Activated CD8-positive, alpha-beta memory T cell treated with anti-CD3 and anti-CD28 coated beads for 48 hours (primary cell): Measurements from ENCODE around the gene SH3BP4.
"Not testable (repeated sequence)": the region's sequence is repeated elsewhere in the genome, so short reads cannot be mapped to it uniquely, and the experiment has no call there.

Source experiments
- DNase-seq, 3 experiments: peaks; one replicate each; pipeline ENCODE4 v3.0.0-alpha.2; 2020; ENCODE audit warnings: low read depth in 2 of 3, low spot score in 2 of 3

The SH3BP4 gene

DNA sequence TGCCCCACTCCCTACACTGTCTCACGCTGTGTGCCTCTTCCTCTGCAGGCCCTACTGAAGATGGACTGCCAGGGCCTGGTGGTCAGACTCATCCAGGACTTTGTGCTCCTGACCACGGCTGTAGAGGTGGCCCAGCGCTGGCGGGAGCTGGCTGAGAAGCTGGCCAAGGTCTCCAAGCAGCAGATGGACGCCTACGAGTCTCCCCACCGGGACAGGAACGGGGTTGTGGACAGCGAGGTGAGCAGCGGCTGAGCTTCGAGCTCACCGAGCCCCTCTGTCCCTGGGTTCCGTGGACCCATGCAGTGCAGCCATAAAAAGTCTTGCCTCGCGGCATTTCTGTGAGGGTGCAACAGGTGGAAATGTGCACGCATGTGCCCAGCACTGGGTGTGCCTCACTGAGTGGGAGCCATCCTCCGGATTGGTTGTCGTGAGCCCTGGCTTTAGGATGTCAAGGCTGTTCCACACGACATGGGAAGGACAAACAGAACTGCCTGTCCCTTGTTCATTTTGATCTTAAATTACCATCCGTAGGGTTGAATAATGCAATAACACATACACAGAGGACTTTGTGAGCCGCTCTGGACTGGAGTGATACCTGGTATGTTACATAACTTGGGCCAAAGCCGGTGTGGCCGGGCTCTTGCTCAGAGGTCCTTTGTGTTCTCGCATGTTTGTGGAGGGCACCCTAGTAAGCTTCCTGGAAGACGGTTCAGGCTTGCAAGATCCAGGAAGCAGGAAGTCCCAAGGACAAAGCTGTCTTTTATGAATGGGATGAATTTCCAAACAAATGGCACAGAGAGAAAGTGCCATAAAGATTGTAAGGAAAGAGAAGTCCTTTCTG is 100.9 kb downstream of the SH3BP4 start:
- no peak for DNase-seq

DNA sequence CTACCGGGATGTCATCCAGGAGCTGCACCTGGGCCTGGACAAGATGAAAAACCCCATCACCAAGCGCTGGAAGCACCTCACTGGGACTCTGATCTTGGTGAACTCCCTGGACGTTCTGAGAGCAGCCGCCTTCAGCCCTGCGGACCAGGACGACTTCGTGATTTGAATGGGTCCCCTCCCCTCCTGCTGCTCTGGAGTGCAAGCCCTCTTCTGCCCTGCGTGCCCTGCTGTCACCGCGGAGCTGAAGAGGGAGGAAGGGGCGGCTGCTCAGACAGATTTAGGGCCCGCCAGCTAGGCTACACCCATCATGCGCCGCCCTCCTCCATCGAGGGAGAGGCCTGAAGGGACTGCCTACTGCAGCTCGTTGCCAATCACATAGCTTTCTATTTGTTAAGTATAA is 101.8 kb downstream of the SH3BP4 start:
- DNase-seq: no peak

DNA sequence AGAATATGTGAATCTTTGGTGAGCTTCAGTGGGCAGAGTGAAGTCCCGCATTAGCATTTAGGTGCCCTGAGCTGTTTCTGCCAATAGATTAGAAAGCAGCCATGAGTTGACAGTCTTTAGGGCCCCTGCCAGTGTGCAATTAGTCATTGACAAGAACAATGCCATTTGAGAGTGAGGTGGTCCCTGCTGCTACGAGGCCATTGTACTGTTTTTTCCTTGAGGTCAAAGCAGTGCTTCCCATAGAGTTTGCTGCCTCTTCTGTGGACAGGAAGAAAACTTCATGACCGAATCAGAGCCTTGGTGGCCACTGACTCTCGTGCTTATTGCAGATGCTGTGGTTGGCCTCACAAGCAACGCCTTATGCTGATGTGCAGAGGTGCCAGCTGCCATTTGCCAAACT is 102.7 kb downstream of the SH3BP4 start:
- no peak for DNase-seq

DNA sequence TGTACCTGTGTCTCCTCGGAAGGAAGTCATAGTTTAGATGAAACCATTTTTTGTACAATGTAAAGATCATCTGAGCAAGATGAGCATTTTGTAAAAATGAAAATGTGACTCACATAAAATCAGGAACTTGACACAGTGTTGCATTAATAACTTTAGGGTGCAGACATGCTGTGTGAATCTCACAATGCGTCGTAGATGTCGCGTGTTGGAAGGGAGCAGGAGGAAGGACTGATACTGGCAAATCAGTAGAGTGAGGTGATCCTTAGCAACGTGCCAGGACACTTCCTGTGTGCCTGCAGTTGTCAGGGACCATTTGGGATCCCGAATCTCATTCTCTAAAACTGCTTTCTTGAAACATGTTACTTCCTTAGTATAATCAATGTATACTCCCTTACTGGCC is 103.1 kb downstream of the SH3BP4 start:
- DNase-seq: no peak

DNA sequence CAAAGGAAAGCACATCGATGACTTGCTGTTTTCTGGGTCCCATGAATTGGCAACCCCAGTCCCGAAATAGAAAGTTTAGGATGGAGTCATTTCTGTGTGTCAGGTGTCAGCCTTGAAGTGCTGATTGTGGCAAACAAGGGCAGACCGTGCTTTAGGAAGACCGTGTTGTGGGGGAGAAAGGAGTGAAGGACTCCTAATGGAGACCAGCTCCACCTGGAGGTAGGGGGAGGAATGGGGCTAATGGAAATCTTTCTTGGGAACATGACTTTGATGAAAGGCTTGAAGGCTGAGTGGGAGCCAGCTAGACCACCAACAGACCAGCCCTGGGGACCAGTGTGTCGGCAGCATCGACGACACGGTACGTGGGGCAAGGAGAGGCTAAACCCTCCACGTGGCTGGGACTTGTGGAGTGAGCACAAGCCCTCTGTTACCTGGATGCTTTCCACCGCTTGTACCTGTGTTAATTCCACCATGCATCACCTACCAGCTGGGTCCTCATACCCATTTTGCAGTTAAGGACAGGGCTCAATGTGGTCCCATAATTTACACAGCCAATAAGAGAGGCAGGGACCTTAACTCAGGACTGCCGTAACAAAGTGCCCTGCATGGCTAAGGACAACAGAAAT is 104.2 kb downstream of the SH3BP4 start:
- DNase-seq: no peak

DNA sequence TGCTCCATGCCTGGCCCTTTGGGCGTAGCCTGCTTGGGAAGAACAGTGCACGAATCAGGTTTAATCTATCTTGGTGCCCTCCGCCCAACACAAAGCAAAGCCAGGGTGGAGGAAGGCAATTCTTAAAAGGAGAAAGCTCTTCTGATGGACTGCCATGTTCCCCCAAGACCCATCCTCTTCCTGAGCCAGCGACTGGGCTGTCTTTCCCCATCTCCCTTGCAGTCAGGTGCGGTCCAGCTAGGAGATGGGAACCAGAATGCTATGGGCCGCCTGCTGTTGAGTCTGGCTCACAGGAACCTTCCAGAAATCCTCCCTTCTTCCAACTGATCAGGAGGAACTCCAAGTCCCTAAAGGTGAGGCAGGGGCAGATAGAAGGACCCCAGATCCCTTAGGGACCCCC is 105.0 kb downstream of the SH3BP4 start:
- DNase-seq: no peak

DNA sequence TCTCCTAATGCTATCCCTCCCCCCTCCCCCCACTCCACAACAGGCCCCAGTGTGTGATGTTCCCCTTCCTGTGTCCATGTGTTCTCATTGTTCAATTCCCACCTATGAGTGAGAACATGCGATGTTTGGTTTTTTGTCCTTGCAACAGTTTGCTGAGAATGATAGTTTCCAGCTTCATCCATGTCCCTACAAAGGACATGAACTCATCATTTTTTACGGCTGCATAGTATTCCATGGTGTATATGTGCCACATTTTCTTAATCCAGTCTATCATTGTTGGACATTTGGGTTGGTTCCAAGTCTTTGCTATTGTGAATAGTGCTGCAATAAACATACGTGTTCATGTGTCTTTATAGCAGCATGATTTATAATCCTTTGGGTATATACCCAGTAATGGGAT is 105.8 kb downstream of the SH3BP4 start:
- not testable (repeated sequence) for DNase-seq

DNA sequence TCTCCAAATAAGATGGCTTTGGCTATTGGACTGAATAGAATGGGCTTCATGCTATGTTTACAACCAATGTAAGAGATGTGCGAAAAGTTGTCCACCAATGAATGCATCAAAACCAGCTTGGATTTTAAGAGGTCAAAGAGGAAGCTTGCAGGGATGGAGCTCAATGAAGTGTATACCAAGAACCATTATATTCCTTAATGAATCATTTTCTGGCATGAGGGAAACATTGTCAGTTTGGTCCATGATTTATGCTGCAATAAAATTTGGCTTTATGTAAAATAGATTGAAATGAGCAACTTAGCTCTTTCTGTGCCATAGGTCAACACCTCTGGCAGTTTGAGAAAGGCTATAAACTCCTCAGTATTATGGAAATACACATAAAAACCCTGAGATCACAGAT is 107.3 kb downstream of the SH3BP4 start:
- no peak for DNase-seq

DNA sequence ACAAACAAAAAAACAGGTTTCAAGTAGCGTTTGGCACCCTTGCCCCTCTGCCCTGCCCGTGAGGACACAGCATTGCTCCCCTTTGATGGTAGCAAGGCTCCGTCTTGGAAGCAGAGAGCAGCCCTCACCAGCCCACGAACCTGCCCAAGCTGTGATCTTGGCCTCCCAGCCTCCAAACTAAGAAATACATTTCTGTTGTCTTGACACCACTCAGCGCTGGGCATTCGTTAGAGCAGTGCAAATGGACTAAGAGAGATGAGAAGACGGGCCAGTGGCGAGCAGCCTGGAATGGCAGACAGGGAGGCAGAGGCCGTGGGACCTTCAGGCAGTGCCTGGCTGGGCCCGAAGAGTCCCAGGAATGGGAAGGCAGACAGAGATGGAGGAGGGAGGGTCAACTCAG is 109.8 kb downstream of the SH3BP4 start:
- no peak for DNase-seq

DNA sequence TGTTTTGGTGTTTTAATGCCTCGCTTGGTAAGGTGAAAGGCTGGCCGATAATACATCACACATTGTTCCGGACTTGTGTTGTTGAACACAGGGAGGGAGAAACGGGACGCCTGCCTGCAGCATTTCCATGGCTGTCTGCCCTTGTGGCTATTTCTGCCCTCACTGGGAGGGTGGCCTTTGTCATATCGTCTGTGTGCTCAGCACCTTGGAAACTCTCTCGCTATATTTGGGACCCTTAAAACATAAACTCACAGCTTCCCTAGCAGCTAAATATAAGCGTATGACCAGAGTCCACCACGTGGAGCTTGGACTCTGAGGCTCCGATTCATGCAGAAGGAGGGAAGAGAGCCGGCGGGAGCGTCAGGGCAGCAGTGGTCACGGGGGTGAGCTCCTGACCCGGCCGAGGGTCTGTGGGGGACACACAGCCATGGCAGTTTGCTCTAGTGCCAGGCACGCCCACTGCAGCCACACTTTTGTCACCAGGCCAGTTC is 111.7 kb downstream of the SH3BP4 start:
- no peak for DNase-seq

DNA sequence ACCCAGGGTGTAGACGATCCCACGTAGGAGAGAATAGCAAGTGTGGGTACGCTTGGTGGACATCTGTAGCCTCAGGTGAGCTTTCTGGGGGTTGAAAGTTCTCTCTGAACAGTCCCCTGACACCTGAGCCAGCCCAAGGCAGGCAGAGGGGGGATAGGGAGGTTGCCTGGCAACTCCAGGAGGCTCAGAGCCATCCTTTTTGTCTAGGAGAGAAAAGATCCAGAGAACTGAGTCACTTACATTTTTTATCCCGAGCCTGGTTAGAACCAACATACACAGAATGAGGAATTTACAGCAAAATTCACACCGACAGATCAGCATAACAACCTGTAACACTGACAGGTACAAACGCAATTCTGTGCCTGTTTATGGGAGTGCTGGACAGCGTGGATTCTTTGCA is 113.2 kb downstream of the SH3BP4 start:
- no peak for DNase-seq

DNA sequence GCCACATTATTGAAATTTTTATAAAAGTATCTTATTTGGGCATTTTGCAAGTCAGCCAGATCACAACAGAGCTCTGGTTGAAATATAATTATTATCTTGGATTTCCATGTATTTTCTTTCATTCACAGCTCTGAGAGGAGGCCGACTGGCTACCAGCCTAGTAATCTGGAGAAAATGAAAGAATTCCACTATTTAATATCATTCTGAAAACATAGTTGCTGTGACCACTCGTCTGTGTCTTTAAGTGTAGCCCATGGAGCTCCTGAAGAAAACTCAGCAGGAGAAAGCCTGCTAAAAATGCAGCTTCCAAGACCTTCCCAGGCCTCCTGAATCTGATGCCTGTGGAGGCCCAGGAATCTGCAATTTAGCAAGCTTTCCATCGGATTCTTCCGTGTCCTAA is 114.7 kb downstream of the SH3BP4 start:
- DNase-seq: no peak

DNA sequence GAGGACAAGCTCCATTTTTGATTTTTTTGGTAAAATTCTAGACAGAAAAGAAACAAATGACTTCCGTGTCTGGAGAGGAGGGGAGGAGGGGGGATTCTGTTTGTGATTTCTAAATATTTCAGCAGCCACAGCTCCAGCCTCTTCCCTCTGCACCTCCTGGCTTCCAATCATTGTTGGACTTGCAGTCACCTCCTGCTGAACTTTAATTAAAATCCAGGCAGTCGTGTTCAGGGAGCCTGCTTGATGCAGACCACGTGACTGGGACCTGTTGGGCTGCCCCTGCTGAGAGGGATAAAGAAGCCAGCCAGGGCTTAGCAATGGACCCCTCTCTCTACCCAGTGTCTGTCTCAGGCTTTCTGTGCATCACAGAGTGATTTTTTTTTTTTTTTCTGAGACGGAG is 115.1 kb downstream of the SH3BP4 start:
- no peak for DNase-seq

DNA sequence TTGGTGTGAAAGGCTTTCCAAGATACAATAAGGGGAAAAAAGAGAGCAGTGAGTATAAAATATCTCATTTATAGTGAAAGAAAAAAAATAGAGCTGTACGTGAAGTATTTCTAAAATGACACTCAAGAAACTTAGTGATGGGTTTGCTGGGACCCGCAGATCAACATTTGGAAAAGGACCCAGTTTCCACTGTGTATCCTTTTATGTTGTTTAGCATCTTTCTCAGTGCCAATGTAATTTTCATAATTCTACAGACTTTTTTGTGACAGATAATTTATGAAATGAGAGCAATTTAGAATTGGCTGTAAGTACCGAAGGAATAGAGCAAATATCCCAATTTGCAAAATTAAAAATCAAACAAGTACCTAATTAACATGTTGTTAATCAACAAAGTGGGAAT is 116.9 kb downstream of the SH3BP4 start:
- DNase-seq: no peak

DNA sequence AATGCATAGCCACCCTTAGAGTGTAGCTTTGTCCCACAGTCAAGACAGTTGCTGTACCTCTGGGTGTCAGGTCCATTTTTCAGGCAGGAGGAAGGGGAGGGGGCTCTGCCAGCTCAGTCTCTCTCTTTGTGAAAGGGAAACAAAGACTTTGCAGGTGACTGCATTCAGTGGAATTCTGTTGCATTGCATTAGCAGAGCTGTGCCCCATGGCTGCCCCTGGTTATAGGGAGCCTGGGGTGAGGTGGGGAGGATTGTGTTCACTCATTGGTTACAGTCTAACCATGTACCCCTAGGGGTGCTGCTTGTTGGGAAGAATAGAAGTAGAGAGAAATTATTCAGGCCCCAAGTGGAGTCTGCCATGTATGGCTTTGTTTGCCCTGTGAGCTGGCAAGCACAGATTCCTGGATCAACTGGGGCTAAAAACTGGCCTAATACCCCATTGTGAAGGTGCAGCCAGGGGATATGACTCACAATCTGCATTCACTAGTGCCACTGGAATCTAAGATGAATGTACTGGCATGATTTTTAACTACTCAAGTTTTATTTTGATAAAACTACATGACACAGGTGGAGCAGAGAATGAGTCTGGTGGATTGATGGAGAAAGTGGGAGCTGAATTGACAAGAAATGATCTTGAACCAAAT is 118.4 kb downstream of the SH3BP4 start:
- no peak for DNase-seq

DNA sequence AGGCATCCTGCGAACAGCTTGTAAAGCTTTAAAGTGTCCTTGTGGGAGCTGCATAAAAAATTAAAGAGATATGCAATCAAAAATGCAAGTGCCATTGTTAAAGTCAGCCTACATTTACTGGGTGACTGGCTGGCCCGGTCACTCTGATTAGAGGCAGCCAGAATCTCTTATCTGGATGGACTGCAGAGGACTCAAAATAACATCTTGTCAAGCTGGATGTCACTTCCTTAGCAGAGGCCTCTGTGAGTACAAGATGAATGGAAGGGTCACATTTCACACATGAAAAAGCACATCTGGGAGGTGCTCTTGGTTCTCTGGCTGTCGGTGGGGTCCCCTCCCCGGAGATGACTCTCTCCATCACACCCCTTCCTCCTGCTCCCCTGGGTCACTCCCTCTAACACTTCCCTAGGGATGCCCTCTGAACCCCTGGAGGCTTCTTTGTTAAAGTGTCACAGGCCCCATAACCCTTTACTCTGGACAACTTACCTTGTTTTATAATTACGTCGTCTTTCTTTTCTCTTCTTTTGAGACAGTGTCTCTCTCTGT is 122.1 kb downstream of the SH3BP4 start:
- no peak for DNase-seq

DNA sequence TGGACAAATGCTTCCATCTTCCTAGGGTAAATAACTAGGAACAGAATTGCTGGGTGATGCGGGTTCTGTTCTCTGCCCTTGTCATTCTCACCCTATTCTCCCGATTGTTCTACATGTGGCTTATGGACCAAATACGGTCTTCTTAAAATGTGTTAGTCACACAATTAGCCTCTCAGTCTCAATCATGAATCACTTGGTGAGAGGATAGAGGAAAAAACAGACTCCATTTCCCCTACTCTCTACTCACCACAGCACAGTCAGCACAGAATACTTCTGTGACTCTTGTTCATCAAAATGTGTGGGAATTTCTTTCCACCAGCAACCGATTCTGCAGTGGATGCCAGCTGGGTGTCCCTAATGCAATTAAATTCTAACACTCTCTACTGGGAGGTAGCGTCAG is 125.2 kb downstream of the SH3BP4 start:
- DNase-seq: no peak

DNA sequence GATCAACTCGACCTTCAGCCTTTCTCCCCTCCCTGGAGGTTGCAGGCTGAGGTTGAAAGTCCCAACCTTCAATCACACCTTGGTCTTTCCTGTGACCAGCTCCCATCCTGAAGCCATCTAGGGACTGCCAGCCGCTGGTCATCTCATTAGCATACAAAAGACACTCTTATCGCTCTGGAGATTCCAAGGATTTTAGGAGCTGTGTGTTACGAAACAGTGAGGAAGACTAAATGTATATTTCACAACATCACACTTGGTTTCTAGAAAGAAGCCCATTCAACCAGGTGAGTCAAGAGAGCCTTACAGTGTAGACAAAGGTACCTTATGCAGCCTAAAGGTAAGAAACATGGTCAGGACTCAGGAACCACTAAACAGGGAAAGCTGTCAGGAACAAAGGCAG is 126.4 kb downstream of the SH3BP4 start:
- no peak for DNase-seq

DNA sequence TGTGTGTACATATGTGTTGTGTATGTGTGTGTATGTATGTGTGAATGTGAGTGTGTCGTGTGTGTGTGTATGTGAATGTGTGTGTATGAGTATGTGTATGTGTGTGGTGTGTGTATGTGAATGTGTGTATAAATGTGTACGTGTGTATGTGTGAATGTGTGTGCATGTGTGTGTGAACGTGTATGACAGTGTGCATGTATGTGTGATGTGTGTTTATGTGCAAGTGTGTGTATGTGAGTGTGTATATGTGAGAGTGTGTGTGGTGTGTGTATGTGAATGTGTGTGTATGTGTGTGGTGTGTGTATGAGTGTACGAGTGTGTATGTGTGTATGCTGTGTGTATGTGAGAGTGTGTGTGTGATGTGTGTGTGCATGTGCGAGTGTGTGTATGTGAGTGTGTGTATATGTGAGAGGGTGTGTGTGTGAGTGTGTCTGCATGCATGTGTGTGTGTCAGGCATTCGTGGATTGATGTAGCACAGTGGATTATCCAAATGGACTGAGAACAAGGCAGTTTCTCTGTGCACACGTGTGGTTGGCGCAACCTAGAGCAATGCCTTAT is 127.2 kb downstream of the SH3BP4 start:
- no peak for DNase-seq

DNA sequence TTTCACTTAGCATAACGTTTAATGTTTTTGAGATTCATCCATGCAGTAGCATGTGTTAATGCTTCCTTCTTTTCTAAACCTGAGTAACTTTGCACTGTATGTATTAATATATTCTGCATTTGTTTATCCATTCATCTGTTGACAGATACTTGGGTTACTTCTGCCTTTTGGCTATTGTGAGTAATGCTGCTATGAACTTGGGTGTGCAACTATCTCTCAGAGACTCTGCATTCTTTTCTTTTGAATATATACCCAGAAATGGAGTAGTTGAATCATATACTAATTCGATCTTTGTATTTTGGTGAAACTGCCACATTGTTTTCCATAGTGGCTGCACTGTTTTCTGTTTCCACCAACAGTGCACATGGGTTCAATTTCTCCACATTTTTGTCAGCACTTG is 128.3 kb downstream of the SH3BP4 start:
- DNase-seq: no peak

DNA sequence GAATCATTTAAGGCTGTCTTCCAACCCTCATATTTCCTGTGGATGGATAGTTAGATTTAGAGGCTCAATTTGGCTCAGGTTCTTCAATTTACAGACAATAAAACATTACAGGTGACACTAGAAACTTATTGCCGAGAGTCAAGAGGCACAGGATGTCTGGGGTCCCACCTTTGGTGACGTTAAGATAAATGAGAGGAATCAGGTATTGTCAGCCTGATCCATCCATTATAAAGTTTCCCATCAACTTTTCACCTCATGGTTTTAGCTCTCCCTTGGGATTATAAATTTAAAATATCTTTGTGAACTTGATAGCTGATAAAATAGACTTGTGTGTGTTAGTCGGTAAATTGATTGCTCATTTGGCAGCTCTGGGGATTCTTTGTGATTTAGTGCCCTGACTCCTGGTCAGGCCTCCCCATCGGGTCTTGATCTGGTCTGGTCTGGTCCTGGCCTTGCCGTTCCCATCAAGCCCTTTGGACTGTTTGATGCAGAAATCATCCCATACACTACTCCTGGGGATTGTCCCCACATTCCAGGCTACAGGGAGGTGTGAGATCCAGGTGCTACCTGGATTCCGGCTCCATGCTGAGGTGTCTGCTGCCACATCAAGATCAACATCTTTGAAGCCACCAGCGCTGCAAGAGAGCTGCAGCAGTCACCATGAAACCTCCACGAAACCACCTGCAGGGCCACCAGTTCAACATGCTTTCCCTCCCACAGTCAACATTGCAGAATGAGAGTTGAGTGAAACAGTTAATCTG is 130.9 kb downstream of the SH3BP4 start:
- no peak for DNase-seq
